ENCODE data around the gene TEX26.

DNA sequence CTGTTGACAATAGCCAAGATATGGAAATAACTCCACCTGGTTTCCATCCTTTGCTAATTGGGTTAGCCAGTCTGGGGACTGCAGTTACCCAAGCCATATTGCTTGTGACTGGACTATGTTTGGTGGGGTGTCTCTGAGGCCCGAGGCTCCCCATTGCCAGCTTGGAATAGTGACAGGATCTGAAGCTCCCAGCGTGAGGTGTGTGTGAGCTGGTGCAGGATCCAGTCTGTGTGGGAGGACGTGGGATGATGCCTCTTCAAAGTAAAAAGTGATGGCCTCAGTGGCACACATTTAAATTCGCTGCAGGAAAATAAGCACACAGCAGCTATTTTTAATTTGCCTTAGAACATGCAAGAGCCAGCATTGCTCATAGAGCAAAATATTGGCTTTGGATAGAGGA lies 75.0 kb downstream of the TEX26 start:
- TF ChIP-seq EP300 (IDR thresholded peaks at IDR 0.05; ENCODE audit: borderline replicate concordance in 1 of 2, control insufficient read depth in 1 of 2, low read depth in 2 of 2, low read length in 2 of 2) = no peak
- TF ChIP-seq TAF1 (IDR thresholded peaks at IDR 0.05; ENCODE audit: borderline replicate concordance, low read depth, low read length) = no peak
- TF ChIP-seq EZH2 (IDR thresholded peaks at IDR 0.05; ENCODE audit: borderline replicate concordance, control insufficient read depth, low read depth, low read length) = no peak

All from GM12878 (cell line).